K562 (cell line): ENCODE results near the gene RHBDF2. TPM values are rescaled to one million over a fixed set of nuclear protein-coding genes. Genes with fewer than 3 reads are reported as not detected.

Source experiments
- ASH1L ChIP-seq: fragments of 450-650 bp; IDR thresholded peaks from 2 replicates; pipeline ENCODE4 v1.6.1; 2018; ENCODE audit warnings: borderline replicate concordance, mild to moderate bottlenecking, low read depth; ENCODE audit not compliant: partially characterized antibody
- HDAC3 ChIP-seq: fragments of 450-650 bp; IDR thresholded peaks from 2 replicates; pipeline ENCODE4 v1.6.1; 2018; ENCODE audit warnings: borderline replicate concordance, mild to moderate bottlenecking, moderate library complexity; ENCODE audit not compliant: partially characterized antibody
- HNRNPL ChIP-seq: fragments of 200-400 bp; formaldehyde crosslinking; IDR thresholded peaks from 2 replicates; pipeline ENCODE4 v1.6.1; 2017; ENCODE audit warnings: low read depth, mild to moderate bottlenecking, low read length
- MIER1 ChIP-seq: fragments of 450-650 bp; IDR thresholded peaks from 2 replicates; pipeline ENCODE4 v1.6.1; 2016; ENCODE audit warnings: antibody characterized with exemption, mild to moderate bottlenecking, low read depth
- PPARD ChIP-seq: fragments of 250-450 bp; sonication (Bioruptor Pico); IDR thresholded peaks from 2 replicates; pipeline ENCODE4 v1.8.0; 2022; ENCODE audit warnings: inconsistent platforms, mild to moderate bottlenecking, moderate library complexity
- U2AF2 ChIP-seq: fragments of 200-400 bp; formaldehyde crosslinking; optimal IDR thresholded peaks from 2 replicates; pipeline ENCODE3; 2017; ENCODE audit warnings: low read depth, mild to moderate bottlenecking, low read length
- ZNF583 ChIP-seq: fragments of 250-450 bp; sonication (Bioruptor Pico); IDR thresholded peaks from 2 replicates; pipeline ENCODE4 v1.4.0; 2020
- ZNF707 ChIP-seq: fragments of 250-450 bp; sonication (Bioruptor Pico); conservative IDR thresholded peaks from 2 replicates; pipeline ENCODE4 v1.8.0; 2022; ENCODE audit warnings: inconsistent platforms, mild to moderate bottlenecking, moderate library complexity
- polyA plus RNA-seq, 8 experiments: library from polyadenylated mRNA; depleted of rRNA in 4 of 8; stranded (reverse) in 5 of 8; unstranded in 3 of 8; fragments of >200 nt; fragmentation: Nextera tagmentation in 2 of 8; fragmentation: Illumina TruSeq in 1 of 8; extraction: Ambion mirVana in 2 of 8; extraction: Trizol in 1 of 8; gene quantifications; 2 replicates each; pipeline versions ENCODE4 v1.2.1 to v1.2.3, GENCODE V29; 2011 to 2014; ENCODE audit warnings: inconsistent platforms in 1 of 8, missing spikeins in 1 of 8
- total RNA-seq, 7 experiments: library from RNA; depleted of rRNA in 6 of 7; stranded (reverse); fragments of >200 nt in 6 of 7; fragmentation: Illumina TruSeq in 2 of 7; extraction: Trizol in 2 of 7; gene quantifications; 2 replicates each; pipeline versions ENCODE4 v1.2.1 to v1.2.3, GENCODE V29; 2011 to 2021; ENCODE audit warnings: low replicate concordance in 1 of 7
- TF ChIP-seq, protein P1 (sequence below): fragments of 450-650 bp; IDR thresholded peaks from 2 replicates; pipeline ENCODE4 v1.6.1; 2016; ENCODE audit warnings: missing biosample characterization, missing genetic modification characterization
- TF ChIP-seq, protein P2 (sequence below): sonication (generic); formaldehyde crosslinking; IDR thresholded peaks from 2 replicates; pipeline ENCODE4 v1.8.1; 2023; ENCODE audit warnings: missing genetic modification reagents, mild to moderate bottlenecking, borderline replicate concordance
- TF ChIP-seq, protein P3 (sequence below): sonication (generic); formaldehyde crosslinking; IDR thresholded peaks from 2 replicates; pipeline ENCODE4 v1.8.1; 2023; ENCODE audit warnings: mild to moderate bottlenecking, missing genetic modification reagents
- TF ChIP-seq, protein P4 (sequence below): fragments of 250-450 bp; sonication (Bioruptor Pico); IDR thresholded peaks from 2 replicates; pipeline ENCODE4 v1.5.0; 2021
- TF ChIP-seq, protein P5 (sequence below): IDR thresholded peaks from 2 replicates; pipeline ENCODE4 v1.6.1; 2011; ENCODE audit not compliant: insufficient read length; ENCODE audit errors: extremely low read depth
- TF ChIP-seq, protein P6 (sequence below): sonication (generic); formaldehyde crosslinking; IDR thresholded peaks from 2 replicates; pipeline ENCODE4 v1.8.1; 2023; ENCODE audit warnings: mild to moderate bottlenecking, missing genetic modification reagents

RHBDF2 gene
- total and polyA plus RNA-seq, 9 of the 15 experiments (the other 6 are each of a cell fraction or from before 2014, with no cell fraction given), result 0.04 to 2.8 (median 1.1) TPM

DNA sequence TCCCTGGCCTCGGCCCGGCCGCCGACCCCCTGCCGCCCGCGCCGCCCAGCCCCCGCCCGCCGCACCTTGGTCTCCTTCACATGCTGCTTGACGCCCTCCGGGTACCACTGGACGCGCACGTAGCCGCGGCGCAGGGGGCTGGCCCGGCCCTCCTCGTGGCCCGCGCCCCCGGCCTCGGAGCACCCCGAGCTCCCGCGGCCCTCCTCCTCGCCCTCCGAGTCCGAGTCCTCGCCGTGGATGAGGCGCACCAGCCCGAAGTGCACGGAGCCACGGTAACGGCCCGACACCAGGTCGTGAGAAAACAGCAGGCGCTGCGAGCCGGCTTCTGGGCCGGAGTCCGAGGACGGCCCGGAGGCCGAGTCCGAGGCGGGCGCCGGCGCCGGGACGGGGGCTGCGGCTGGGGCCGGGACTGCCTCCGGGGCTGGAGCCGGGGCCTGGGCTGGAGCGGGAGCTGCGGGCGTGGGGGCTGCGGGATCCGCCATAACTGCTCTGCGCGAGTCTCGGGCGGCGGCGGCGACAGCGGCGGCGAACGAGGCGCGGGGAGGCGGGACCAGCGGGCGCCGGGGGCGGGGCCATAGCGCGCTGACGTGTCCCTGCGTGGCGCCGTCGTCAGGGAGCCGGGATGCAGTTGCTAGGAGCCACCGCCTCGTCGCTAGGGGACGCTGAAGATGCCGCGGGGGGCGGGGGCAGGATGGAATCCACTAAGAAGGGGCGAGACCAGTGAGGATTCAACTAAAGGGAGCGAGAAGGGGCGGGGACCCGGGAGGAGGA, 48.4 kb downstream of the RHBDF2 start, which contains the start of gene UBE2O (continued):
- TF ChIP-seq, protein P1, sequence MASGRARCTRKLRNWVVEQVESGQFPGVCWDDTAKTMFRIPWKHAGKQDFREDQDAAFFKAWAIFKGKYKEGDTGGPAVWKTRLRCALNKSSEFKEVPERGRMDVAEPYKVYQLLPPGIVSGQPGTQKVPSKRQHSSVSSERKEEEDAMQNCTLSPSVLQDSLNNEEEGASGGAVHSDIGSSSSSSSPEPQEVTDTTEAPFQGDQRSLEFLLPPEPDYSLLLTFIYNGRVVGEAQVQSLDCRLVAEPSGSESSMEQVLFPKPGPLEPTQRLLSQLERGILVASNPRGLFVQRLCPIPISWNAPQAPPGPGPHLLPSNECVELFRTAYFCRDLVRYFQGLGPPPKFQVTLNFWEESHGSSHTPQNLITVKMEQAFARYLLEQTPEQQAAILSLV (tag), result no peak
- no peak for TF ChIP-seq ASH1L
- TF ChIP-seq MIER1, result no peak
- TF ChIP-seq PPARD (CRISPR knock-in tag), result no peak
- TF ChIP-seq U2AF2, result no peak
- TF ChIP-seq, protein P2, sequence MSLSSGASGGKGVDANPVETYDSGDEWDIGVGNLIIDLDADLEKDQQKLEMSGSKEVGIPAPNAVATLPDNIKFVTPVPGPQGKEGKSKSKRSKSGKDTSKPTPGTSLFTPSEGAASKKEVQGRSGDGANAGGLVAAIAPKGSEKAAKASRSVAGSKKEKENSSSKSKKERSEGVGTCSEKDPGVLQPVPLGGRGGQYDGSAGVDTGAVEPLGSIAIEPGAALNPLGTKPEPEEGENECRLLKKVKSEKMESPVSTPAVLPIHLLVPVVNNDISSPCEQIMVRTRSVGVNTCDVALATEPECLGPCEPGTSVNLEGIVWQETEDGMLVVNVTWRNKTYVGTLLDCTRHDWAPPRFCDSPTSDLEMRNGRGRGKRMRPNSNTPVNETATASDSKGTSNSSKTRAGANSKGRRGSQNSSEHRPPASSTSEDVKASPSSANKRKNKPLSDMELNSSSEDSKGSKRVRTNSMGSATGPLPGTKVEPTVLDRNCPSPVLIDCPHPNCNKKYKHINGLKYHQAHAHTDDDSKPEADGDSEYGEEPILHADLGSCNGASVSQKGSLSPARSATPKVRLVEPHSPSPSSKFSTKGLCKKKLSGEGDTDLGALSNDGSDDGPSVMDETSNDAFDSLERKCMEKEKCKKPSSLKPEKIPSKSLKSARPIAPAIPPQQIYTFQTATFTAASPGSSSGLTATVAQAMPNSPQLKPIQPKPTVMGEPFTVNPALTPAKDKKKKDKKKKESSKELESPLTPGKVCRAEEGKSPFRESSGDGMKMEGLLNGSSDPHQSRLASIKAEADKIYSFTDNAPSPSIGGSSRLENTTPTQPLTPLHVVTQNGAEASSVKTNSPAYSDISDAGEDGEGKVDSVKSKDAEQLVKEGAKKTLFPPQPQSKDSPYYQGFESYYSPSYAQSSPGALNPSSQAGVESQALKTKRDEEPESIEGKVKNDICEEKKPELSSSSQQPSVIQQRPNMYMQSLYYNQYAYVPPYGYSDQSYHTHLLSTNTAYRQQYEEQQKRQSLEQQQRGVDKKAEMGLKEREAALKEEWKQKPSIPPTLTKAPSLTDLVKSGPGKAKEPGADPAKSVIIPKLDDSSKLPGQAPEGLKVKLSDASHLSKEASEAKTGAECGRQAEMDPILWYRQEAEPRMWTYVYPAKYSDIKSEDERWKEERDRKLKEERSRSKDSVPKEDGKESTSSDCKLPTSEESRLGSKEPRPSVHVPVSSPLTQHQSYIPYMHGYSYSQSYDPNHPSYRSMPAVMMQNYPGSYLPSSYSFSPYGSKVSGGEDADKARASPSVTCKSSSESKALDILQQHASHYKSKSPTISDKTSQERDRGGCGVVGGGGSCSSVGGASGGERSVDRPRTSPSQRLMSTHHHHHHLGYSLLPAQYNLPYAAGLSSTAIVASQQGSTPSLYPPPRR, result no peak
- TF ChIP-seq, protein P3, sequence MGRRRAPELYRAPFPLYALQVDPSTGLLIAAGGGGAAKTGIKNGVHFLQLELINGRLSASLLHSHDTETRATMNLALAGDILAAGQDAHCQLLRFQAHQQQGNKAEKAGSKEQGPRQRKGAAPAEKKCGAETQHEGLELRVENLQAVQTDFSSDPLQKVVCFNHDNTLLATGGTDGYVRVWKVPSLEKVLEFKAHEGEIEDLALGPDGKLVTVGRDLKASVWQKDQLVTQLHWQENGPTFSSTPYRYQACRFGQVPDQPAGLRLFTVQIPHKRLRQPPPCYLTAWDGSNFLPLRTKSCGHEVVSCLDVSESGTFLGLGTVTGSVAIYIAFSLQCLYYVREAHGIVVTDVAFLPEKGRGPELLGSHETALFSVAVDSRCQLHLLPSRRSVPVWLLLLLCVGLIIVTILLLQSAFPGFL (CRISPR knock-in tag), result no peak
- no peak for TF ChIP-seq HDAC3
- no peak for TF ChIP-seq ZNF583 (CRISPR knock-in tag)
- TF ChIP-seq, protein P4, sequence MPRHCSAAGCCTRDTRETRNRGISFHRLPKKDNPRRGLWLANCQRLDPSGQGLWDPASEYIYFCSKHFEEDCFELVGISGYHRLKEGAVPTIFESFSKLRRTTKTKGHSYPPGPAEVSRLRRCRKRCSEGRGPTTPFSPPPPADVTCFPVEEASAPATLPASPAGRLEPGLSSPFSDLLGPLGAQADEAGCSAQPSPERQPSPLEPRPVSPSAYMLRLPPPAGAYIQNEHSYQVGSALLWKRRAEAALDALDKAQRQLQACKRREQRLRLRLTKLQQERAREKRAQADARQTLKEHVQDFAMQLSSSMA (CRISPR knock-in tag), result 0 out of 2 replicates have a peak, but pooled peaks have one; percentile 49
- TF ChIP-seq, protein P5, sequence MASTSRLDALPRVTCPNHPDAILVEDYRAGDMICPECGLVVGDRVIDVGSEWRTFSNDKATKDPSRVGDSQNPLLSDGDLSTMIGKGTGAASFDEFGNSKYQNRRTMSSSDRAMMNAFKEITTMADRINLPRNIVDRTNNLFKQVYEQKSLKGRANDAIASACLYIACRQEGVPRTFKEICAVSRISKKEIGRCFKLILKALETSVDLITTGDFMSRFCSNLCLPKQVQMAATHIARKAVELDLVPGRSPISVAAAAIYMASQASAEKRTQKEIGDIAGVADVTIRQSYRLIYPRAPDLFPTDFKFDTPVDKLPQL, result no peak
- TF ChIP-seq, protein P6, sequence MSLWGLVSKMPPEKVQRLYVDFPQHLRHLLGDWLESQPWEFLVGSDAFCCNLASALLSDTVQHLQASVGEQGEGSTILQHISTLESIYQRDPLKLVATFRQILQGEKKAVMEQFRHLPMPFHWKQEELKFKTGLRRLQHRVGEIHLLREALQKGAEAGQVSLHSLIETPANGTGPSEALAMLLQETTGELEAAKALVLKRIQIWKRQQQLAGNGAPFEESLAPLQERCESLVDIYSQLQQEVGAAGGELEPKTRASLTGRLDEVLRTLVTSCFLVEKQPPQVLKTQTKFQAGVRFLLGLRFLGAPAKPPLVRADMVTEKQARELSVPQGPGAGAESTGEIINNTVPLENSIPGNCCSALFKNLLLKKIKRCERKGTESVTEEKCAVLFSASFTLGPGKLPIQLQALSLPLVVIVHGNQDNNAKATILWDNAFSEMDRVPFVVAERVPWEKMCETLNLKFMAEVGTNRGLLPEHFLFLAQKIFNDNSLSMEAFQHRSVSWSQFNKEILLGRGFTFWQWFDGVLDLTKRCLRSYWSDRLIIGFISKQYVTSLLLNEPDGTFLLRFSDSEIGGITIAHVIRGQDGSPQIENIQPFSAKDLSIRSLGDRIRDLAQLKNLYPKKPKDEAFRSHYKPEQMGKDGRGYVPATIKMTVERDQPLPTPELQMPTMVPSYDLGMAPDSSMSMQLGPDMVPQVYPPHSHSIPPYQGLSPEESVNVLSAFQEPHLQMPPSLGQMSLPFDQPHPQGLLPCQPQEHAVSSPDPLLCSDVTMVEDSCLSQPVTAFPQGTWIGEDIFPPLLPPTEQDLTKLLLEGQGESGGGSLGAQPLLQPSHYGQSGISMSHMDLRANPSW (CRISPR knock-in tag), result no peak
- TF ChIP-seq ZNF707, result no peak
- no peak for TF ChIP-seq HNRNPL
